Endothelial cell (in vitro differentiated cells): ENCODE results near the gene MMAB. TPM values are rescaled to one million over a fixed set of nuclear protein-coding genes. Genes with fewer than 3 reads are reported as not detected.

ENCODE experiments used
- DNase-seq: peaks from one replicate; pipeline ENCODE4 v3.0.0; 2021; ENCODE audit warnings: low spot score
- H3K27ac Mint-ChIP-seq: one replicate; pipeline ENCODE4 v1.8.0; 2021; ENCODE audit warnings: mixed read lengths, inconsistent platforms; ENCODE audit not compliant: unreplicated experiment
- H3K27me3 Mint-ChIP-seq: one replicate; pipeline ENCODE4 v1.8.0; 2021; ENCODE audit warnings: mild to moderate bottlenecking, moderate library complexity, mixed read lengths, inconsistent platforms; ENCODE audit not compliant: unreplicated experiment
- H3K36me3 Mint-ChIP-seq: one replicate; pipeline ENCODE4 v1.8.0; 2021; ENCODE audit warnings: mild to moderate bottlenecking, low read depth, mixed read lengths, inconsistent platforms; ENCODE audit not compliant: unreplicated experiment
- H3K4me1 Mint-ChIP-seq: one replicate; pipeline ENCODE4 v1.8.0; 2021; ENCODE audit warnings: mild to moderate bottlenecking, mixed read lengths, inconsistent platforms; ENCODE audit not compliant: unreplicated experiment
- H3K4me3 Mint-ChIP-seq: one replicate; pipeline ENCODE4 v1.8.0; 2021; ENCODE audit warnings: mild to moderate bottlenecking, mixed read lengths, inconsistent platforms; ENCODE audit not compliant: unreplicated experiment
- H3K9me3 Mint-ChIP-seq: one replicate; pipeline ENCODE4 v1.8.0; 2021; ENCODE audit warnings: mixed read lengths, inconsistent platforms; ENCODE audit not compliant: unreplicated experiment
- total RNA-seq: library from RNA; stranded (reverse); fragmentation: NEBNext Ultra II Directional; extraction: Animal tissue kit (Norgen Biotek cat#: 25700); gene quantifications from one replicate; pipeline ENCODE4 v1.2.1, GENCODE V29; 2021; ENCODE audit not compliant: unreplicated experiment
- TF ChIP-seq, protein P1 (sequence below): fragments of 200-600 bp; sonication (generic); IDR thresholded peaks from one replicate; pipeline ENCODE4 v1.5.0; 2021; ENCODE audit warnings: antibody characterized with exemption; ENCODE audit not compliant: unreplicated experiment

The MMAB gene
- total RNA-seq, 1 donor from 2014 or later, result 41.6 TPM

DNA sequence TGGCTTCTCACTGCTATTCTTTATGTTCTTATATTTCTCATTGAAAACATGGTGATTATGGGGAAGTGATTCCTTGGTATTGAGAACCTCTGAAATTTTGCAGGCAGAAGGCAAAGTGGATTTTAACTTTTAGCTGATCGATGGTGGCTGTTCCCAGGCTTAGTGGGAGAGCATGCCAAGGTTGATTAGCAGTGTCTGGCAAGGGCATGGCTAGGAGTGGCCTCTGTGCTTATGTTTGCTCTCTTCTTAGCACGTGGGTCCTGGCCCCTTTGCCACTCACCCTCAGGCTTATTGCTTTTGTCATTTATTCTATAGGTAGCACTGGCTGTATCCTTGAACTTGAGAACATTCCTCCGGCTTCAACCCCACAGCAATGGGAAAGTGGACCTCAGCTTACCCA, 2.4 kb upstream of the MMAB start:
- H3K36me3 Mint-ChIP-seq, result peaks cover 19% of the 10 kb centered on the region
- no peak overlapping the region for H3K4me3 Mint-ChIP-seq
- TF ChIP-seq, protein P1, sequence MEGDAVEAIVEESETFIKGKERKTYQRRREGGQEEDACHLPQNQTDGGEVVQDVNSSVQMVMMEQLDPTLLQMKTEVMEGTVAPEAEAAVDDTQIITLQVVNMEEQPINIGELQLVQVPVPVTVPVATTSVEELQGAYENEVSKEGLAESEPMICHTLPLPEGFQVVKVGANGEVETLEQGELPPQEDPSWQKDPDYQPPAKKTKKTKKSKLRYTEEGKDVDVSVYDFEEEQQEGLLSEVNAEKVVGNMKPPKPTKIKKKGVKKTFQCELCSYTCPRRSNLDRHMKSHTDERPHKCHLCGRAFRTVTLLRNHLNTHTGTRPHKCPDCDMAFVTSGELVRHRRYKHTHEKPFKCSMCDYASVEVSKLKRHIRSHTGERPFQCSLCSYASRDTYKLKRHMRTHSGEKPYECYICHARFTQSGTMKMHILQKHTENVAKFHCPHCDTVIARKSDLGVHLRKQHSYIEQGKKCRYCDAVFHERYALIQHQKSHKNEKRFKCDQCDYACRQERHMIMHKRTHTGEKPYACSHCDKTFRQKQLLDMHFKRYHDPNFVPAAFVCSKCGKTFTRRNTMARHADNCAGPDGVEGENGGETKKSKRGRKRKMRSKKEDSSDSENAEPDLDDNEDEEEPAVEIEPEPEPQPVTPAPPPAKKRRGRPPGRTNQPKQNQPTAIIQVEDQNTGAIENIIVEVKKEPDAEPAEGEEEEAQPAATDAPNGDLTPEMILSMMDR, result no peak
- H3K9me3 Mint-ChIP-seq, result no peaks in the 10 kb centered on the region
- peaks cover 28% of the 10 kb centered on the region for H3K4me1 Mint-ChIP-seq
- H3K27me3 Mint-ChIP-seq, result peaks cover 4% of the 10 kb centered on the region
- no peak overlapping the region for H3K27ac Mint-ChIP-seq
- no peak for DNase-seq

- H3K27me3 Mint-ChIP-seq, result peaks cover 6% of the 10 kb centered on the region
- no peak for DNase-seq
- no peak overlapping the region for H3K27ac Mint-ChIP-seq
- peak overlapping the region; percentile 94 for H3K4me3 Mint-ChIP-seq
- H3K9me3 Mint-ChIP-seq, result no peaks in the 10 kb centered on the region
- H3K4me1 Mint-ChIP-seq, result peaks cover 40% of the 10 kb centered on the region
- TF ChIP-seq, protein P1, result no peak
- peaks cover 14% of the 10 kb centered on the region for H3K36me3 Mint-ChIP-seq
Observed at GRCh38 chr12:109573914-109574244, 575 bp upstream of the MMAB start.

DNA sequence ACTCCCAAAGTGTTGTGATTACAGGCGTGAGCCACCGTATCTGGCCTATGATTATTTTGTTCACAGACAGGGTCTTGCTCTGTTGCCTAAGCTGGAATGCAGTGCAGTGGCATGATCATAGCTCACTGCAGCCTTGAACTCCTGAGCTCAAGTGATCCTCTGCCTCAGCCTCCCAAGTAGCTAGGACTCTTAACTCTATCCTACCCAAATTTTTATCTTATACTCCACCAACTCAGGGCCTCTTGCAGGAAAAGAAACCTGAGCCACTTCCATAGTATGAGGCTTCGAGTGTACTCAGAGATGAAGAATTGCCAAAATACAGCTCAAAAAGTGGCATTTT, 828 bp downstream of the MMAB start:
- H3K27ac Mint-ChIP-seq, result peak overlapping the region; percentile 78
- H3K27me3 Mint-ChIP-seq, result peaks cover 2% of the 10 kb centered on the region
- no peak for DNase-seq
- H3K4me3 Mint-ChIP-seq, result peak overlapping the region; percentile 94
- no peaks in the 10 kb centered on the region for H3K9me3 Mint-ChIP-seq
- TF ChIP-seq, protein P1, result no peak
- peaks cover 18% of the 10 kb centered on the region for H3K36me3 Mint-ChIP-seq
- peaks cover 40% of the 10 kb centered on the region for H3K4me1 Mint-ChIP-seq

- Mint-ChIP-seq H3K4me3 (no peak overlapping the region), H3K36me3 (peaks cover 20% of the 10 kb centered on the region)
- no peak for DNase-seq
Observed at GRCh38 chr12:109571773-109572505, 1.4 kb downstream of the MMAB start.

GRCh38 chr12:109568486-109568885, 4.8 kb downstream of the MMAB start:
- Mint-ChIP-seq H3K27me3 (peaks cover 11% of the 10 kb centered on the region), H3K27ac (no peak overlapping the region), H3K9me3 (no peaks in the 10 kb centered on the region), H3K36me3 (peaks cover 22% of the 10 kb centered on the region), H3K4me1 (peaks cover 29% of the 10 kb centered on the region), H3K4me3 (no peak overlapping the region)
- DNase-seq, result no peak
- TF ChIP-seq, protein P1, result no peak

More at GRCh38 chr12:109571773-109572505, 1.4 kb downstream of the MMAB start:
- Mint-ChIP-seq H3K9me3 (no peaks in the 10 kb centered on the region), H3K27ac (no peak overlapping the region), H3K27me3 (peaks cover 2% of the 10 kb centered on the region), H3K4me1 (peaks cover 40% of the 10 kb centered on the region)
- TF ChIP-seq, protein P1, result no peak
